Fibroblast of upper back skin (primary cell): Measurements from ENCODE around the gene TSPAN16.
"Not testable (repeated sequence)": the region's sequence is repeated elsewhere in the genome, so short reads cannot be mapped to it uniquely, and the experiment has no call there.

Source experiments
- DNase-seq: peaks from one replicate; pipeline ENCODE4 v3.0.0-alpha.2; 2013

The TSPAN16 gene

DNA sequence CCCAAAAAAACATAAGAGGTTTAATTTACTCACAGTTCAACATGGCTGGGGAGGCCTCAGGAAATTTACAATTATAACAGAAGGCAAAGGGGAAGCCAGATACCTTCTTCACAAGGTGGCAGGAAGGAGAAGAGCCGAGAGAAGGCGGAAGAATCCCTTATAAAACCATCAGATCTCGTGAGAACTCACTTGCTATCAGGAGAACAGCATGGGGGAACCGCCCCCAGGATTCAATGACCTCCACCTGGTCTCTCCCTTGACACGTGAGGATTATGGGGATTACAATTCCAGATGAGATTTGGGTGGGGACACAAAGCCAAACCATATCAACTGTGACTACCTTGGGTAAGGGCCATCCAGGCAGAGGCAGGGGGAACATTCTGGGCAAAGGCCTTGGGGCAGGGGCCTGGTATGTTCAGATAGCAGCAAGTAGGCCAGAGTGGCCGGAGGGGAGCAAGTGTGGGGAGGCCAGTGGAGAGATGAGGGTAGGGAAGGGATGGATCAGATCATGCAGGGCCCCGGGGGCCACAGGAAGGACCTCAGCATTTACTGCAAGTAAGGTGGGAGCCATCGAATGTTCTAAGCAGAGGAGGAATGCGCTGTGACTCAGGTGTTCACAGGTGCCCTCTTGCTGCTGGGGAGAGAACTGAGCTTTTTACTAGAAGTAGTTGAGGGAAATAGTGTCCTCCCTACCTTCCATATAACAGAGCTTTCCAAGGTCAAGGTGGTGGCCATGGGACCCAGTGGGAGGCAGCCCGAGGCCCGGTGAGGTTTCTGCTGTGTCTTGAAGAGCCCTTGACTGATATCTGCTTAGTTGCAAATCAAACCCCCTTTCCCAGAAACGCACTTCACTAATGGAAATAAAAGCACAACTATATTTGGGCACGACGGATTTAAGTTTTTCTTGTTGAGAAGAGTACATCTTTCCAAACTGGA, 25.5 kb downstream of the TSPAN16 start:
- DNase-seq: no peak

DNA sequence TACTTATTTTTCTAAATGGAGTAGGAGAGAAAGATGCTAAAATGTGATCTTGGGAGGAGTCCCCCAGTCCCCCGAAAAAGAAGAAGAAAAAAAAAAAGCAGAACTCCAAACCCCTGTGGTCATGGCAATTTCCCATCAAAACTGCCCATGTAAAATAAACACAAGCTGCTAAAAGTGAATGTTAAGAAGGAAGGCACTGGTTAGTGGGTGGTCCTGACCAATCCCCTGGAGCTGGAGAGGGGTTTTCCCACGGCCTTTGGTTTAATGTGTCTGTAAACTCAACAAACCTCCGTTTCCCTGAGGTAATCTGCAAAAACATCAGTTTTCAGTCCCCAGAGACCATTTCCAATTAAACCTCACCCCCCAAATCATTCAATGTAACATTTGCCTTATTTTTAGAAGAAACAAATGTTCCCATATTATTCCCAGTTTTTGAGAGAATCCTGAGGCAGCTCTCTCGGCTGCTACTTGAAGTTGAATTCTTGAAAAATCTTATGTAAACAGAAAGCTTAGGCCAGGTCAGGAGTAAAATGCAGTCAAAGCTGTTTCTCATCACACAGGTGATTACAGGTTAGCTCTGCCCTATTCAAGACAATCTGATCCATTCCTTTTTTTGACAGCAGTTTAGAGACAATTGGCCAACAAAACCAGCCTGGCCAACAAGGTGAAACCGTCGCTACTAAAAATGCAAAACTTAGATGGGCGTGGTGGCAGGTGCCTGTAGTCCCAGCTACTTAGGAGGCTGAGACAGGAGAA, 26.5 kb downstream of the TSPAN16 start:
- DNase-seq: no peak

DNA sequence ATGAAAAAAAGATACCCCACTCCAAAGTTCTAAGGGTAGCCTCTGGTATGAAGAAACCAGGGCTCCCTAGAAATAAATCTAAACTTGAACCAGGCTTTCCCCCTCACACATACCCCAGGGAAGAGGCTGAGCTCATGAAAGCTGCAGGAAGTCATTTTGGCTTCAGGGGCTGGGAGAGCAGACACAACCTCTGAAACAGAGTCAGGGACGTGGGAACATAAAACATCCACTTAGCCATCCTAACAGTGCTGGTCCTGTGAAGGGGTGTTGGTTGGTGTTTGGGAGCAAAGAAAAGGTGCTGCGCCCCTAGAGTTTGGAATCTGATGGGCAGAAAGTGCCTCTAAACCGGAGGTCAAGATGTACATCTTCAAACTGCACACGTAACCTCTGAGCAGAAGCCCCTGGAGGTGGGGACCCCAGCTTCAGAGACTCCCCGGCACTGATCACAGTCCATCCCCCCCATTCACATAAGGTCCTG, 27.7 kb downstream of the TSPAN16 start:
- no peak for DNase-seq

DNA sequence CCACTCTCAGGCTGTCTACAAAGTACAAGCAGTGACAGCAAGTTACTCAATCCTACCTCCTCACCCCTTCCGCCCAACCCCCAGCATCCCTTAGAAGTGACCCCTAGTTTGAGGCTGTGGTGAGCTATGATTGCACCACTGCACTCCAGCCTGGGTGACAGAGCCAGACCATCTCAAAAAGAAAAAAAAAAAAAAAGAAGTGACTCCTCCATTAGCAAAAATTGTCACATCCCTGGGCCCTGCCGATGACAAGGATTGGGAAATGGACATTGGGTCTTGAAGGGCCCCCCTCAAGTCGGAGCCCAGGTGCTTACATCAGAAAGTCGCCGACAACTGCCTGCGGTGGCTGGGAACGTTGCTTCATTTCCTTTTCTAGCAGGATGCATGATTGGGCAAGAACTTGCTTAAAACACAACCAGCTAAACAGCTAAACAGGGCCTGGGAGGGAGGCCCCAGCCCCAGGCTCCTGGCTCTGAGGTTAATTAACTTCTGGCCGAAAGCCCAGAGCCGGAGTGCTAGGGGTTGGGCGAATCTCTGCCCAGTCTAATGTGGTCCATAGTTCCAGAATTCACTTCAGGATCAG, 28.2 kb downstream of the TSPAN16 start:
- peak; percentile 93 for DNase-seq

DNA sequence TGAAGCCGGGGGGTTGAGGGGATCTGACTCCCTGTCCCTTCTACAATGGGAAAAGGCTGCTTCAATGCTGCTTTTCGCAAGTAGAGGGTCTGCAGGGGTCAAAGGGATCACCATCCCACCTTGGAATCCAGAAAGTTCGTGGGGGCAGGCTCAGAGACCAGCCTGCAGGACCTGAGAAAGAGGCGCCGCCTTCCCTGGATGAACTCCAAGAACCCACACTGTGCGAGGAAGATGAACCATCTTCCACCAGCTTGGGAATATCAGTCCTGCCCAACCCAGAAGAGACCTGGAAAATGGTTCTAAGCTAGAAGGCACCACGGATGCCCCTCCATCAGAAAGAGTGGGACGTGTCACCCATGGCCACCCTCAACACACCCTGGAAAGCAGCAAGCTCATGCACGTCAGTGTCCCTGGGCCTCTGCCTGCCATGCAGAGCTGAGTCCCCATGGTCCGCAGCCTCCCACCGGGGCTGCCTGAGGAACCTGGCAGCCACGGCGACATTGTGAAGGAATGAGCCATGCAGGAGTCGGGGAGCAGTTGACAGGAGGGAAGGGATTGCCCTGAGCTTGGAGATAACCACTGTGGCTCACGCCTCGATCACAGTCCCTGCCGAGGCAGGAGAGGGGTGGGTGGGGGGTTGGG, 28.9 kb downstream of the TSPAN16 start:
- no peak for DNase-seq

DNA sequence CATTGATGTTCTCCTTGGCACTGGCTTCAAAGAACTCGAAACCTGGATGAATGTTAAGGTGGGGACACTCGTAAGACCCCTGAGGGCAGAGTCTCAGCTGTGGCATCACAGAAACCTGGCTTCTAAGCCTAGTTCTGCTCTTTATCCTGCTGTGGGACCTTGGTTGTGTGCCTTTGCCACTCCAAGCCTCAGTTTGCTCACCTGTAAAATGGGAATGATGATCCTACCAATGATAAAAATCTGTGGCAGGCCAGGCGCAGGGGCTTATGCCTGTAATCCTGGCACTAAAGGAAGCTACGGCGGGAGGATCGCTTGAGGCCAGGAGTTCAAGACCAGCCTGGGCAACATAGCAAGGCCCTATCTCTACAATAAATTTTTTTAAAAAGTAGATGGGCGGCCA, 29.6 kb downstream of the TSPAN16 start:
- no peak for DNase-seq

DNA sequence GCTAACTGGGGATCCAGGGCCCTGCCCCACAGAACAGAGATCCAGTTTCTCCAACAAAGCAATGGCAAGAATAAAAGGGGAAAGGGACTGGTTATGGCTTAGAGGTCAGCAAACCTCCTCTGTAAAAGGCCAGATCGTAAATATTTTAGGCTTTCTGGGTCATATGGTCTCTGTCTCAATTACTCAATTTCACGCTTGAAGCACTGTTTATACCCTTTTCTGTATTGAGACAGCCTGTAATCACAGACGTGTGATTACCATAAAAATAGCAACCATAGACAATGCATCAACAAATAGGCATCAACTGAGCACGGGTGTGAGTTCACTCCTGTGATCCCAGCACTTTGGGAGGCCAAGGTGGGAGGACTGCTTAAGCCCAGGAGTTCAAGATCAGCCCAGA, 34.2 kb downstream of the TSPAN16 start:
- no peak for DNase-seq

DNA sequence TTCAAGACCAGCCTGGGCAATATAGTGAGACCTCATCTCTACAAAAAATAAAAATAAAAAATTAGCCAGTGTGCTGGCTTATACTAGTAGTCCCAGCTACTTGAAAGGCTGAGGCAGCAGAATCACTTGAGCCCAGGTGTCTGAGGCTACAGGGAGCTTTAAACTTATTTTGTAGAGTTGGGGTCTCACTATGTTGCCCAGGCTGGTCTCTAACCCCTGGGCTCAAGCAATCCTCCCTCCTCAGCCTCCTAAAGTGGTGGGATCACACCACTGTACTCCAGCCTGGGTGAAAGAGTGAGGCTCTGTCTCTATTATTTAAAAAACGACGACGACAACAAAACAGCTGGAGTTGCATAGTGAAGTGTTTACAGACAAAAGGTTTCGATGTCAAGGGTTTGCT, 35.5 kb downstream of the TSPAN16 start:
- DNase-seq: no peak

DNA sequence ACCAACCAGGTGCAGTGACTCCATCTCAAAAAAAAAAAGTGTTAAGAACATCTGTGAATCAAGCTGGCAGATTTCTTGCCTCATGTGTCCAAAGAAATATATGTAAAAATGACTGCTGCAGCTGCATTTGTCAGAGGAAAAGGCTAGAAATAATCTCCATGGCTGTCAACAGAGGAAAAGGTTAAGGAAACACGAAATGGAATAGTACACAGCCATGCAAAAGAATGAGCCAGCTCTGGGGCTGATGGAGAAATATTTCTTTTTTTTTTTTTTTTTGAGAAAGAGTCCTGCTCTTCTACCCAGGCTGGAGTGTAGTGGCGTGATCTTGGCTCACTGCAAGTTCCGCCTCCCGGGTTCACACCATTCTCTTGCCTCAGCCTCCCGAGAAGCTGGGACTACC, 36.9 kb downstream of the TSPAN16 start:
- no peak for DNase-seq

DNA sequence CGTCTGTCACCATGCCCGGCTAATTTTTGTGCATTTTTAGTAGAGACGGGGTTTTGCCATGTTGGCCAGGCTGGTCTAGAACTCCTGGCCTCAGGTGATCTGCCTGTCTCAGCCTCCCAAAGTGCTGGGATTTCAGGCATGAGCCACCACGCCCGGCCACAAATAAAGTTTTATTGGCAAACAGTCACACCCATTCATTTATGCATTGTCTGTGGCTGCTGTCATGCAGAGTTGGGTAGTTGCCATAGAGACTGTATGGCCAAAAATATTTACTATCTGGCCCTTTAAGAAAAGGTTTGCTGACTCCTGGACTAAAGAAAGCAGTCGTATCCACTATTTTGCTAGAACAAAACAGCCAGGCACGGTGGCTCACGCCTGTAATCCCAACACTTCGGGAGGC, 37.9 kb downstream of the TSPAN16 start:
- DNase-seq: not testable (repeated sequence)

DNA sequence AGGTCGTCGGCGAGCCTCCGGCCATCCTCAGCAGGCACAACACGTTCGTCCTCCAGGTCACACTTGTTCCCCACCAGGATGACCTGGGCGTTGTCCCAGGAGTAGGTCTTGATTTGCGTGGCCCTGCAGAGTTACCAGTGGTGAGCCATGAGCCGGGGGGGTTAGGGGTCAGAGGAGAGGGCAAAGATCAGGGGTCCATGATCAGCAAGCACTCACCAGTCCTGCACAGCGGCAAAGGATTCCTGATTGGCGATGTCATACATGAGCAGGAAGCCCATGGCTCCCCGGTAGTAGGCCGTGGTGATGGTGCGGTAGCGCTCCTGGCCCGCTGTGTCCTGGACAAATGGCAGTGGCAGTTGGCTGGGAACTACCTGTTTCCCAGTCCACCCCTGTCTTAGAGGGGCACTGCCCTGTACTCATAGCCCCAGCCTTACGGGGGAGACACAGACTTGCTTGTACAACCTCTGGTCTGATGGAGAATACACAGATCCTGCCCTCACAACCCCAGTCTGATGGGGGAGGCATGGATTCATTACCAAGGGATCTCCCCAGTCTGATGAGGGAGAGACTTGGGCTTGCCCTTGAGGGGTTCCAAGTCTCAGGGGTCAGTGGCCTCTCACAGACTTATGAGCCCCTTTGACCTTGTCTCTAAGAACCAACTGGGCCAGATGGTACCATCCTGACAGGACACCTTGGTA, 39.6 kb downstream of the TSPAN16 start:
- DNase-seq: no peak

DNA sequence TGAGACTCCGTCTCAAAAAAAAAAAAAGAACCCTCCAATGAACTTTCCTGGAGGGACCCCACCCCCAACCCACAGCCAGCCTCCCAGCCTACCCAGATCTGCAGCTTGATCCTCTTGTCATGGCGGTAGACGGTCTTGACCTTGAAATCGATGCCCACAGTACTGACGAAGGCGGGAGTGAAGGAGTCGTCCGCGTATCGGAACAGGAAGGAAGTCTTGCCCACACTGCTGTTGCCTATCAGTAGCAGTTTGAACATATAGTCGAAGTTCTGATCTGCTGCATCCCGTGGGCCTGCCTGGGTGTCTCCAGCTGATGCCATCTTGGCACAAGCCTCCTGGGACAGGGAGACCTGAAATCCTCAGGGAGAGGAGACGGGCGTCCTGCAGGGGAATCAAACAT, 41.1 kb downstream of the TSPAN16 start:
- no peak for DNase-seq

DNA sequence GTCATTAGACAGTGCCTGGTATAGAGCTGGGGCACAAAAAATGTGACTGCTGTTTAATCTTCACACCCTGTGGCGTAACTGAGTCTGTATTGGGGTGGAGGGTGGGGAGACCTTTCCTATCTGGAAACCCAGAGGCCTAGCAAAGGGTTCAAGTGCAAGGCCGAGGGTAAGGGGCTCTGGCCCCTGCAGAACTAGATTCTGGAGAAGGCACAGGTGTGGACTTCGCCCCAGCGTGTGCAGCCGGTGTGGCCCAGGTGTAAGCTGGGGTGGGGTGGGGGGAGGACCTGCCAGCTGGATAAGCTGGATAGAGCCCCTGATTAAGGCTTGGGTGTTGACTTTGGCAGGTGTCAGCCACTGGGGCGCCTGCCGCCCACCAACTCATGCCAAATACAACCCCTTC, 42.2 kb downstream of the TSPAN16 start:
- DNase-seq: no peak

DNA sequence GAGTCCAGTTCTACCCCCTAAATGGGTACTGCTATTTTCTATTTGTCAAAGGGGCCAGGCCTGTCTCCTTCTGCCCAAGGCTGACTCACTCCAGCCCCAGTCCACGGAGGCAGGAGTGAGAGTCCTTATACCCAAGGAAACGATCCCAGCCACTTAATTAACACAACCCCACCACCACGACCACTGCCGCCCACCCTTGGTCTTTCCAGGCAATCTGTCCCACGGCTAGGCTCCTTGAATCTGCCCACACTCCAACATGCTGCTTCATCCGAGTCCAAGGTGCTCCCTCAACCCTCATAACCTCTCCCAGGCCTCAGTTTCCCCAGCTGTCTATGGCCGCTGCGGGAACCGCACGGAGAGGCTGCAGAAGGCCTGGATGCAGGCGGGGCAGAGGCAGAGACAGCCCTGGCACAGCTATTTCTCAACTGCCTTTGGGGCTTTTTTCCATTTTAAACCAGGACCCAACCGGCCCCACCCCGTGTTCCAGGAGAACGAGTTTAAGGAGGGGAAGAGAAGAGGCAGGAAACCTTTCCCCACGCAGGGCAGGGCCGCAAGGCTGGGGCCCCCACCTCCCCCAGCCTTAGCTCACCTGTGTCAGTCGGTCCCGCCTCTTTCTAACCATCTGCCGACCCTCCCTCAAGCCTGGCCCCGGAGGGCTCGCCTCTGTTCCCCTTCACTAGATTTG, 42.8 kb downstream of the TSPAN16 start:
- no peak for DNase-seq

DNA sequence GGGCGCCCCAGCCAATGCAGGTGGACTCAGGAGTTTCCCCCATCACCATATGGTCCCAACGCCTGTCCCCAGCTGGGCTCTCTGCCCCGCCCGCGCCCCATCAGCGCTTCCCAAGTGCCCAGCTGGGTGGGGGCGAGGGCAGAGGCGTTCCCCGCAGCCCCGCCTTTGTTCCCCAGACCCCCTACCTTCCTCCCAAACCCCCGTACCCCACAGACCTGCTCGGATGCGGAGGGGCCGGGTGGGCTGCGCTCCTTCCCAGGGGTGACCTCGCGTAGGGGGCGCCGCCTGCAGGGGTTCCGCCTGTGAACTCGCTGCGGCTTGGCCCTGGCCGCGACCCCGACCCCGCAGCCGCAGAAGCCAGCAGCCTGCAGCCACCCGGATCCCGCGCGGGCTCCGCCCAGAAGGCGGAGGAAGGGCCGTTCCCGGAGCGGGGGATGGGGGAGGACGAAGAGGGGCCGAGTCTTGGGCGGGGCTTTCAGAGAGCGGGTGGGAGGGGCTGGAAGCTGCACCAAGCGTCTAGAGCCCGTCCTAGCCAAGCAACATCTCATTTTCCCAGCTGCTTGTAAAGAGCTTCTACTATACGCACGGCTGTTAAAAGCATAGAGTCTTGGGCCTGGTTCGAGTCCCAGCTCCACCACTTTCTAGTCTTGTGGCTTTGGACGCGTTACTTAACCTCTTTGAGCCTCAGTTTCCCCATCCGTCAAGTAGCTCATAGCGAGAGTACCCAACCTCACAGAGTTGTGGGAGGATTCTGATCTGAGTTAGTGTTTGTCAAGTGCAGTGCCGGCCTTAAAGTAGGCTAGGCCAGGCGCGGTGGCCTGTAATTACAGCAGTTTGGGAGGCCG, 43.5 kb downstream of the TSPAN16 start, which contains the start of gene RAB3D:
Gene RAB3D (minus strand): TSS at position 404 of the 845 bp plus-strand sequence. CDS start 2,258 bp downstream, outside the sequence.
- peak; percentile 82 for DNase-seq

DNA sequence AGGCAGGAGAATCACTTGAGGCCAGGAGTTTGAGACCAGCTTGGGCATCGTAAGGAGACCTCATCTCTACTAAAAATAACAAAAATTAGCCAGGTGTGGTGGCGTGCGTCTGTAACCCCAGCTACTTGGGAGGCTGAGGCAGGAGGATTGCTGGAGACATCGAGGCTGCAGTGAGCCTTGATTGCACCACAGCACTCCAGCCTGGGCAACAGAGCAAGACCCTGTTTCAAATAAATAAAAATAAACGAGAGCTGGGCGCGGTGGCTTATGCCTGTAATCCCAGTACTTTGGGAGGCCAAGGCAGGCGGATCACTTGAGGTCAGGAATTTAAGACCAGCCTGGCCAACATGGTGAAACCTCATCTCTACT, 44.1 kb downstream of the TSPAN16 start:
- DNase-seq: not testable (repeated sequence)

DNA sequence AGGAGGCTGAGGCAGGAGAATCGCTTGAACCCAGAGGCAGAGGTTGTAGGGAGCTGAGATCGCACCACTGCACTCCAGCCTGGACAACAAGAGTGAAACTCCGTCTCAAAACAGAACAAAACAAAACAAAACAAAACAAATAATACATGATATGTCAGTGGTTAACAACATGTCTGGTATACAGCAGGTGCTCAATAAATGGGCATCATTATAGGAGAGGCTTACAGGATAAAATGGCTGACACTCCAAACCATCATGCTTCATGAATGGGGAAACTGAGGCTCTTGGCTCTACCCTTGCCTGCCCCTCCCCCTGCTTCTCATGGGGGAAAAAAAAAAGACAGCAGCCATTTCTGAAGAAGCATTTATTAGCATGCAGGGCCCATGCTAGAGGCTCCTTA, 46.5 kb downstream of the TSPAN16 start:
- no peak for DNase-seq

DNA sequence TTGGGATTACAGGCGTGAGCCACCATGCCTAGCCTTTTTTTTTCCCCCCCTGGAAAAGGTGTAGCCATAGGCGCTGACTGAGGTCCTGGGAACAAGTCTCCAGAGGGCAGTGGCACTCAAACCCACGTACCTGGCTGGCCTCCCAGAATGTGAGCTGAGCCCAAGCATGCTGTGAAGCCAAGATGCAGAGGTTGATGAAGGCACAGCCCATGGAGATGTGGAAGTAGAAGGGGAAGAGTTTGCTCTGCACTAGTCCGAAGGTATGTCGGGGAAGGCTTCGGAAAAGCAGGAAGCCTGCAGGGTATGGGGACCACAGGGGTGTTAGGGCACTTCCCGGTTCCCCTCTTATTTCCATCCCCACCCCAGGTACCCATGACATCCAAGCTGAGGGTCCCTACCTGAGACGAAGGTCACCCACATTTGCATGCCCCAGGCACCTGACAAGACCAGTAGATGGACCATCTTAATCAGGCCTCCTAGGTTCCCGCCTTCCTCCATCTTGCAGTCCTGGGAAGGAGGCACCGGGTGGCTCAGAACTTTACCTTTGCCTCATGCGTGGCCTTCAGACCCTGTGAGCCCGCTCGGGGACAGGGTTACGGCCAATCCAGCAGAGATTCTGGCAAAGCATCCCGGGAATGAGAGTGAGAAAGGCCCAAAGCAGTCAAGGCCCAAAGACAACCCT, 49.3 kb downstream of the TSPAN16 start:
- DNase-seq: no peak

DNA sequence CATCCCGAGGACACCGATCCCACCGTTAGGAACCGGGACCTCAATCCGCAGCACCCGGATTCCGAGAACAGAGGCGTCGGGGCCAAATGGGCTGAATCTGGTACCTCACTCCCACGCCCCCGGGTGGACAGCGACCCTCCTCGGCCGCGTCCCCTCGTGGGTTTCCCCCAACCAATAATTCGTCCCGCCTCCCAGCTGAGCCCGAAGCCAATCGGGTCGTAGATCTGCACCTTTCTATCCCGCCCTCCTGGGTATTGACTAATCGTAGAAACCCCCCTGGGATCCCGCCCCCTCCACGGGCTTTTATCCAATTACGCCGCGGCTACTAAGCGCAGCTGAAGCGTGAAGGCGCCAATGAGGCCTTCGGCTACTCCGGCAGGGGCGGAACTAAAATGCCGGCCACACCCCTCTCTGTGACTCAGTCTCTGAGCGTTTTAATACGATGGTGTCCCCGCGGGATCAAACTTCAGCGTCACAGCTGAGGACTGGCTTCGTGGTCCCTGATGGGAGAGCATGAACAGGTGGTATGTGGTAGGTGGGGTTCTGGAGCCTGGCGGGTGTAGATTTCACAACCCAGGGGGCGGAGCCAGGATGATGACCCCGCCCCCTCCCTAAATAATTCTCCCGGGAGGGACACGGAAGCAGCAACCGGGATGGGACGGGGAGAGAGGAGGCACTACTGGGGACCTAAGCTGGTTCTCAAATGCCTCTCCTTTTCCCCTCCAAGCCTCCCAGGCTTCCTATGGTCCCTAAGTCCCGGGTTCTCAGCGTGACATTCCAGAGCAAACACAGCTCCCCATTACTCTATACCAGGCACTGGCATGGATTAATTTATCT, 50.4 kb downstream of the TSPAN16 start, which contains the start of the genes CCDC159 and TMEM205:
Gene CCDC159 (plus strand): TSS at position 416 of the 837 bp plus-strand sequence. CDS start 88 bp downstream, at position 504.
Gene TMEM205 (minus strand): TSS at position 165 of the 837 bp plus-strand sequence. CDS start 649 bp downstream, outside the sequence.
- DNase-seq: peak; percentile 99
